WERI-Rb-1 (cell line): ENCODE measurements around the gene SETD2.

Experiments
- DNase-seq: peaks from one replicate; pipeline ENCODE4 v3.0.0-alpha.2; 2020
- H3K27ac ChIP-seq: fragments of 250-450 bp; sonication (Bioruptor Pico); 2 replicates; pipeline ENCODE4 v1.5.1; 2020; ENCODE audit warnings: mild to moderate bottlenecking, moderate library complexity
- H3K27me3 ChIP-seq: fragments of 250-450 bp; sonication (Bioruptor Pico); 2 replicates; pipeline ENCODE4 v1.5.1; 2021; ENCODE audit warnings: mild to moderate bottlenecking, low read depth, moderate library complexity; ENCODE audit not compliant: insufficient read depth, severe bottlenecking
- H3K36me3 ChIP-seq: fragments of 250-450 bp; sonication (Bioruptor Pico); 2 replicates; pipeline ENCODE4 v1.5.1; 2020; ENCODE audit warnings: mild to moderate bottlenecking, moderate library complexity
- H3K4me3 ChIP-seq: 2 replicates; pipeline ENCODE4 v1.5.1; 2011; ENCODE audit warnings: low read depth, mild to moderate bottlenecking, control low read depth, low read length
- H3K9me3 ChIP-seq: fragments of 250-450 bp; sonication (Bioruptor Pico); 2 replicates; pipeline ENCODE4 v1.5.1; 2021; ENCODE audit warnings: mild to moderate bottlenecking, moderate library complexity; ENCODE audit not compliant: severe bottlenecking
- CTCF ChIP-seq: IDR thresholded peaks from 2 replicates; pipeline ENCODE4 v1.5.1; 2011; ENCODE audit warnings: low read depth, mild to moderate bottlenecking, control low read depth, inconsistent platforms, low read length

SETD2 gene

DNA sequence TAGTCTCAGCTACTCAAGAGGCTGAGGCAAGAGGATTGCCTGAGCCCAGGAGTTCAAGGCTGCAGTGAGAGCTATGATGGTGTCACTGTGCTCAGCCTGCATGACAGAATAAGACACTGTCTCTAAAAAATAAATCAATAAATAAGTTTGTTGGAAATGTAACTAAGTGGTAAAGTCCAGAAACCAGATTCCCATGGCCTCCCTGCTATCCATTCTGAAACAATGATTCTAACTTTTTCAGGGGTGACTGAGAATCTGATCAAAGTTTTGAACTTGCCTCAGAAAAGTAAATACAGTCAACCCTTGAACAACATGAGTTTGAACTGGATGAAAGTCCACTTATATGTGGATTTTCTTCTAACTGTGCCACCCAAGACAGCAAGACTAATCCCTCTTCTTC, 98.2 kb downstream of the SETD2 start:
- H3K27me3 ChIP-seq: no peaks in the 10 kb centered on the region
- DNase-seq: no peak
- no peak for TF ChIP-seq CTCF
- no peak overlapping the region for H3K4me3 ChIP-seq
- H3K36me3 ChIP-seq: peaks cover 45% of the 10 kb centered on the region
- no peak overlapping the region for H3K27ac ChIP-seq
- H3K9me3 ChIP-seq: no peaks in the 10 kb centered on the region

DNA sequence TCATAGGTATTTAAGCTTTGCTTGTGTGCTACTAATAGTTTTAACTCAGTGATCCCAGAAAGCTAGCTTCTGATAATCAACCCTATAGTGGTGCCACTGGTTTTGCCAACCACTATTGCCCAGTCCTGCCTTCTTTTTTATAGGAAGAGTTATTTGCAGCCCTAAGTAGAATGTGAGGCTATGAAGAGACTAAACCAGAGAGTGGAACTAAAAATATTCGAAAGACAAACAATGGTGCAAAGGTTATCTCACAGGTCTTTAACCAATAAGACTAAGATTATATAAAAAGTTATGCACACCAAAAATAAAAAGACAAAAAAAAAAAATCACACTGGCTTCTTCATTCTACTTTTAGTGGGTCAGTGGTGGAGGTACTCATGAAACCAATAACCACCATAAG, 98.9 kb downstream of the SETD2 start:
- H3K4me3 ChIP-seq: no peak overlapping the region
- no peak for TF ChIP-seq CTCF
- peaks cover 45% of the 10 kb centered on the region for H3K36me3 ChIP-seq
- H3K9me3 ChIP-seq: no peaks in the 10 kb centered on the region
- no peak for DNase-seq
- H3K27ac ChIP-seq: no peak overlapping the region
- H3K27me3 ChIP-seq: no peaks in the 10 kb centered on the region

- DNase-seq: no peak
Measured at GRCh38 chr3:47057212-47057671, 106.7 kb downstream of the SETD2 start.

DNA sequence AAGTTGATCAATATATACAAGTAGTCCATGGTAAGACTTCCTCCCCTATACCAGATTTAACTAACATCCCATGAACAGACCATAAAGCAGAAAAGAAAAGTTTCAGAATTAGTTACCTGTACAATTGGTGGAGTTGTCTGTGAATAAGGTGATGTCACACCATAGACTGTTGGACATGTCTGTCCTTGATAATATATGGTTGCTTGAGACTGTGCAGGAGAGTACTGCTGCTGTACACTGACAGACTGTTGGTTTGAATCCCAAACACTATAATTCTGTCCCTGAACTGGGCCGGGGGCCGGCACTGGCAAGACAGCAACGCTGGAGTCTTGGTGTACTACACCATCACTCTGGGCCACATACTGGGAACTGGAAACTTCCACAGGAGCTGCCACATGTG, 107.2 kb downstream of the SETD2 start:
- Histone ChIP-seq H3K4me3 (no peak overlapping the region), H3K27ac (no peak overlapping the region), H3K9me3 (no peaks in the 10 kb centered on the region), H3K27me3 (no peaks in the 10 kb centered on the region), H3K36me3 (peaks cover 27% of the 10 kb centered on the region)
- no peak for TF ChIP-seq CTCF
- DNase-seq: no peak

More at GRCh38 chr3:47057212-47057671, 106.7 kb downstream of the SETD2 start:
- no peak for TF ChIP-seq CTCF
- no peak overlapping the region for H3K27ac ChIP-seq
- H3K36me3 ChIP-seq: peaks cover 30% of the 10 kb centered on the region
- H3K4me3 ChIP-seq: no peak overlapping the region
- H3K27me3 ChIP-seq: no peaks in the 10 kb centered on the region
- no peaks in the 10 kb centered on the region for H3K9me3 ChIP-seq

DNA sequence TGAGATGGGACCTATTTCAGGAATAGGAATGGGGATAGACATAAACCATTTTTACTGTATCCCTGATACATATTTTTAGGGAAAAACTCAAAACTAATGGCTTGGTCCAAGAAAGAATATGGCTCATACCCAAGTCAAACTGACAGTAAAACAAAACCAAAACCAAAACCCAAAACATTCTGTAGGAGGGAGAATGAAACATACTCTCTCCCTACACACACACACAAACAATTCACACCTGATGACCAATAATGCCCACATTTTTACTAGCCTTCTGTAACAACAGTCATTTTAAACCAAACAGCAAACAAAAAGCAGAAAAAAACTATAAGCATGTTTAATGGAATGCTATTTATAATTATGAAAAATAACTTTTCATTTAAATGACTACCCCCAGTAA, 109.5 kb downstream of the SETD2 start:
- no peak for DNase-seq
- Histone ChIP-seq H3K4me3 (no peak overlapping the region), H3K9me3 (no peaks in the 10 kb centered on the region), H3K27ac (no peak overlapping the region), H3K27me3 (no peaks in the 10 kb centered on the region), H3K36me3 (peaks cover 13% of the 10 kb centered on the region)
- no peak for TF ChIP-seq CTCF

- no peak for DNase-seq
- Histone ChIP-seq H3K4me3 (no peak overlapping the region), H3K27me3 (no peaks in the 10 kb centered on the region), H3K27ac (no peak overlapping the region), H3K36me3 (peaks cover 28% of the 10 kb centered on the region), H3K9me3 (no peaks in the 10 kb centered on the region)
- no peak for TF ChIP-seq CTCF
Measured at GRCh38 chr3:47047673-47048072, 116.2 kb downstream of the SETD2 start.
